NK-92 (cell line): ENCODE measurements around the gene LZTR1.
"Not testable (repeated sequence)": the region's sequence is repeated elsewhere in the genome, so short reads cannot be mapped to it uniquely, and the experiment has no call there.

Experiments used
- DNase-seq: peaks from one replicate; lab custom pipeline; 2025; ENCODE audit not compliant: unreplicated experiment; lab: John Stamatoyannopoulos, UW

LZTR1 gene

DNA sequence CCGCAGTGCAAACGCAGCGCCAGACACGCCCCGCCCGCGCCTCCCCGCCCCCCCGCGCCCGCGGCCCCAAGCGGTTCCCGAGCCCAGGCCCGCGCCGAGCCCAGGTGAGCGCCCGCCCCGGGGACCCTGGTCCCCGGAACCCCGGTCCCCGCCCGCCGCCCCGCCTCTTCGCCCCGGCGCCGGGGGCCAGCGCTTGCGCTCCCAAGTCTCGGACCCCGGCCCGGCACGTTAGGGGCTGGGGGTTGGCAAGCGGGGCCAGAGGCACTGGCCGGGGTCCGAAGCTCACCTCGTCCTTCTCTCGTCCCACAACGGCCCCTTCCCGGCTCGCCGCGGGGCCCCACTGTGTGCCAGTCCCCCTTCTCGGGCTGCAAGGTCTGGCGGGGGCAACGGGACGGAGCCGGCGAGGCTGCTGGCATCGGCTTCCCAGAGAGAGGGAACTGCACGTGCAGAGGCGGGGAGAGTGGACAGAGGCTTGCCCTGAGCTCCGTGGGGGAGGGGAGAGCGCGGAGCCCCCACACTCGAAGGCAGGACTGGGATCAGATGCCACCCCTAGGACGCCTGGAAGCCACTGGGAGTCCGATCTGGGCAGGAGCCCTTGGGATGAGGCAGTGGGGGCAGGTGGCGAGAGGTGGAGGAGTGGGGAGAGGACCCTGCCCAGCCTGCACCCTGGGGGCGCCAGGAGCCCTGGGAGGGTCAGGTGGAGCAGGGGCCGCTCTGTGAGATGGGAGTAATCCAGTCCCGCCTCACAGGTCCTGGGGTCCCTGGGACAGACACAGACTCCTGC is 16.8 kb upstream of the LZTR1 start:
- no peak for DNase-seq

DNA sequence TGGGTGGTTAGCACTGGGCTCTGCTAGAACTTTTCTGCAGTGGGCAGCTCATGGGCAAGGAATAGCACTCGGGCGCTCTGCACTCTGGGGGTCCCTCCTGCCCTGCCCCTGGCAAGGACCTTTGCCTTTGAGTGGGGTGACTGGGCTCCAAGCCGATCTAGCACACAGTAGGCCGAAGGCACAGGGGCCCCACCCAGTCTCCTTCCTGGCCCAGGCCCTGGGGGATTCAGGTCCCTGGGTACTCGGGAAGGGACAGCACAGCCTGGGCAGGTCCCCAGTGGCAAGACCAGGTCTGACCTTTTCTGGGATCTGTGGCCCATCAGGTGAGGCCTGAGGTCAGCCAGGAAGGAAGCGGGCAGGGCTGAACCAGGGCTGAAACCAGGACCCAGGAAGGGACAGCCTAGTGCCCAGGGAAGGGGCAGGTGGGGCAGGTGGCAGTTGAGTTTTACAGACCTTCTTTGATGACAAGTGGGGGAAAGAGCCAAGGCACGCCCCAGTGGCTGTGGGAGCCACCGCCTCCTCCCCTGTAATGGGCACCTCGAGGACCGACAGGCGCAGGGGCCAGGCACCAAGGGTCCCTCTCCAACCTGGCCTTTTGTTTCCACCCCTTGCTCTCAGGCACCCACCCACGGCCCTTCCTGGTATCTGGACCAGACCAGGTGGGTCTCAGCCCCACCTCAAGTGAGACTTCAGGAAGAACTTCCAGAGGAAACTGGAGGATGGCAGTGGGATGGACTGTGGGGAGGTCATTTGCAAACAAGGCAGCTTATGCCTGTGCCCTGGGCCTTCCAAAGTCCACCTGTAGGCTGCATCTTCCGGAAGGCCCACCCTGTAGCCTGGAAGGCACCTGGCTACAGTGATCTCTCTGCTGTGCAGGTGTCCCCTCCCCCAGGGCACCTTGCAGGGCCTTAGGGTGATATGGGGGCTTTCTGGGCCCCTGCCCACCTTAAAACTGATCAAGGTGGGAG is 15.9 kb upstream of the LZTR1 start:
- no peak for DNase-seq

DNA sequence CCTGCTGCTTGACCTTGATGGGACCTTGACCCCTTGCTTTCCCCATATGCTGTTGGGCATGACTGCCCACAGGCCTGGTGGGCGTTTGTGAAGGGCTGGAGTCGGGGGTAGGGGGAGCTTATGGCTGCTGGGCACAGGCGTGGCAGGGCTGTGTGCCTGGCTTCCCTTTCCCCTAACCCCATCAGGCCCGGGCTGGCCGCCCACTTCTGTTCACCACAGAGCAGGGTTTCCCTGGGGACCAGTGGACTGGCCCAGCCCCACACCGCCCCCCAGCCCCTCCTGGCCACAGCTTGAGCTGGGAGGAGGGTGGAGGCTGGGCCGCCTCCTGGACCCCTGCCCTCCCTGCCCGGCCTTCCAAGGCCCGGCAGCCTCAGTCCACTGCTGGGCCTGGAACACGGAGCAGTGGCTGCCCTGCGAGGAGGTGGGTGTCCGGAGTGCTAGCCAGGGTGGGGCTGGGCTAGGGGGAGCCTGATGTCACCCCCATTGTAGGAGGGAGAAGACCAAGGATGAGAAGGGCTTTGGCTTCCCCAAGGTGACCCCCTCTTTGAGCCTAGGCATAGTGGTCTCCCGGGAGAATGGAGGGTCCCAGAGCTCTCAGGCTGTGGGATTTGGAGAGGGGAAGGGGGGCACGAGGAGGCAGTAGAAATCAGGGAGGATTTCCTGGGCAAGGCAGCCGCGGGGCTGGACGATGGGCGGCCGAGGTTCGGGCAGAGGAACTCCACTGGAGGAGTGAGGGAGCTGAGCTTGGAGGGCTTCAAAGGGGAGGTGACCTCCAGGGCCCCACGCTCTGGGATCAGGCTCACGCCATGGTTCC is 15.0 kb upstream of the LZTR1 start, which contains the start of gene AIFM3:
Gene AIFM3, plus strand, starts transcription at position 373 of the 814 bp plus-strand sequence. CDS start 690 bp downstream, outside the sequence.
- DNase-seq, result no peak

GRCh38 chr22:20967697-20968211 is 14.3 kb upstream of the LZTR1 start:
- no peak for DNase-seq

- DNase-seq, result no peak
Observed at GRCh38 chr22:20968281-20968977, 13.7 kb upstream of the LZTR1 start.

DNA sequence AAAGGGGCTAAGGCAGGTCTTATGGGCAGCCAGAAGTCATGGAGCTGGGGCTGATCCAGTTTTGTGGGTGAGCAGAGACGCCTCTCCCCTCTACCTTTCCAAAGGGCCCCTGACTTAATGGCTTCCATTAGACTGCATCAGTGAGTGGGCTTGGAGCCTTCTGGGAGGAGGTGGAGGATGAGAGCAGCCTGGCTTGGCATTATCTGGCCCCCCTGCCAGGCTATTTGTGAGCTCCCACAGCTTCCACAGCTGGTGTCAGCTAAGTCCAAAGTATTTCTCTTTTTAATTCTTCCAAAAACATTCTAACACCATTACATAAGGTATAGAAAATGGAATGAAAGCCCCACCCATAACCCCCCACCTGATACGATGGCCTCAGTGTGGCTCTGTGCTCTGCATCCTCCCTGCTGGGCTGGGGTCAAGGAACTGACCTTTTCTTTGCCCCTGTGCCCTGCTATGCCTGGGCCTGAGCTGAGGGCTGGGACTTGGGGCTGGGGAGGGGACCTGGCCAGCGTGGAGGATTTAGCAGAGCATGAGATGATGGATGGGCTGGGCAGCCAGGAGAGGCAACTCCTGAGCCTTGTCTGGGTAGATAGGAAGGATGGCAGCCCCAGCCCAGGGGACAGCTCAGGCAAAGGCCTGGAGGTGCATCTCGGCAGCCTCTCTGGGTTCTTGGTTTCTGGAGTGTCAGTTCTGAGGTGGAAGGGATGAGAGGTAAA is 11.0 kb upstream of the LZTR1 start:
- DNase-seq, result no peak

GRCh38 chr22:20972014-20972694 is 9.9 kb upstream of the LZTR1 start:
- not testable (repeated sequence) for DNase-seq

GRCh38 chr22:20972933-20973577 is 9.0 kb upstream of the LZTR1 start:
- DNase-seq, result no peak

- DNase-seq, result no peak
Observed at GRCh38 chr22:20973634-20974286, 8.3 kb upstream of the LZTR1 start.

- DNase-seq, result no peak
Observed at GRCh38 chr22:20974336-20974955, 7.7 kb upstream of the LZTR1 start.

DNA sequence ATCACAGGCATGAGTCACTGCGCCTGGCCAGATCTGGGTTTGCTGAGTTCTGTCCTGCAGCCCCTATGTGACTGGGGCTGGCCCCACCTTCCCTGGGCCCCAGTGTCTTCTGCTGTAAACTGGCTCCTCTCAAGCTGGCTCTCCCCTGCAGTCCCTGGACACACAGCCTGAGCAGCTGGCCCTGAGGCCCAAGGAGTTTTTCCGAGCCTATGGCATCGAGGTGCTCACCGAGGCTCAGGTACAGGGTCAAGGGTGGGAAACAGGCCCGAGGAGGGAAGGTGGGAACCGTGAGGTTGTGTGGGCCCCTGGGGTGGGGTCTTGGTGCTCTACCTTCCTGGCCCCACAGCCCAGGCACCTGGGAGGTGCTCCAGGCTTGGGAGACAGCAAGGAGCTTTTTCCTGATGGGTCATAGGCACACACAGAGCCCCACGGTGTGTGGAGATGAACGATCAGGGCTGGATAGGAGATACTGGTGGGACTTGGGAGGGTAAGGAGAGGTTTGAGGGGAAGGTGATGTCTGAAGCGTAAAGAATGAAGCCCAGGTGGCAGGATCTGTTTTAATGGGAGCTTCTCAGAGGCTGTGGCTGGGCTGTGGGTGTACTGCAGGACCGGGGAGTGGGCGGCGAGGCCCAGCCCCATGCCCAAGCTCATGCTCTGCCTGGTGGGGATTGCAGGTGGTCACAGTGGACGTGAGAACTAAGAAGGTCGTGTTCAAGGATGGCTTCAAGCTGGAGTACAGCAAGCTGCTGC is 6.4 kb upstream of the LZTR1 start:
- DNase-seq, result no peak

- no peak for DNase-seq
Observed at GRCh38 chr22:20976291-20976877, 5.7 kb upstream of the LZTR1 start.

DNA sequence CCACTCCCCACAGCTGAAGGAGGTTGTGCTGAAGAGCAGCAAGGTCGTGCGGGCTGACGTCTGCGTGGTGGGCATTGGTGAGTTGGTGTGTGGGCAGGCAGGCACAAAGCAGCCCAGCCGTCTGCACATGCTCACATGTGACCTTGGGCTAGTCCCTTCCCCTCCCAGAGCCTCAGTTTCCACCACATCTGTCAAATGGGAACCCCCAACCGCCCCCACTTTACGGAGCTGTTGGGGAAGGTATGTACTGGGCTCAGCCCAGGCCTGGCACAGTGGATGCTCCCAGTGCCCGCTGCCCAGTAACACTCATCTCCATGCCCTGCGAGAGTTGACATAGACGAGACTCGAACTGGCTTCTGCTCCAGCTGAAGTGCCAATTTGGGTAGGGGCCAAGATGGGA is 5.1 kb upstream of the LZTR1 start:
- DNase-seq, result no peak

GRCh38 chr22:20977516-20978170 is 4.5 kb upstream of the LZTR1 start:
- DNase-seq, result no peak

DNA sequence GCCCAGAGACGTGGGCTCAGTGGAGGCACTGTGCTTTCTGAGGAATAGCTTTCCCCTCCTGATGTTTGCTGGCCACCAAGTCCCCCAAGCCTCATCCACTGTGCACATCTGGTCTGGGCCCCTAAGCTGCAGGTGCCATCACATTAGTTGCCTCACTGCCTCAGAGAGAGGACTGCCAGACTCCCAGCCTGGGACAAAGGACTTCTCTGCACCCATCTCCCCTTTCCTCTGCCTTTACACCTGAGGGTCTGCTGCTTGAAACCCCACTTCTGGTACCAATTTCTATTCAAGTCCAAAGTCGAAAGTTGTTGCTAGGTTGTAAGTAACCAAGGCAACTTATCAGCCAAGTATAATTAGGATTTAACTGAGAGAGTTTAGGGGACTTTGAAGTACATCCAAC is 3.7 kb upstream of the LZTR1 start:
- DNase-seq, result no peak

GRCh38 chr22:20979243-20979809 is 2.8 kb upstream of the LZTR1 start:
- no peak for DNase-seq
